Right ventricle myocardium inferior (tissue), 1 donor: ENCODE results near the gene CFAP65. TPM values are rescaled to one million over a fixed set of nuclear protein-coding genes. Genes with fewer than 3 reads are reported as not detected.
A peak's percentile ranks its signal among the peaks of the same experiment; 100 is the strongest.

Experiments
- ATAC-seq: fragments of 200-7000 bp; cut with Tn5 transposase; one replicate; pipeline ENCODE4 v1.9.1; 2020; ENCODE audit warnings: mild to moderate bottlenecking, moderate library complexity
- DNase-seq: peaks from one replicate; pipeline ENCODE4 v3.0.0; 2021; ENCODE audit errors: missing footprints
- intact Hi-C: fragments of 100-400 bp; cut with DNase I; formaldehyde crosslinking; loops from one replicate; pipeline ENCODE4 v1.11.0; 2022
- total RNA-seq: library from RNA; stranded (reverse); fragmentation: NEBNext Ultra II Directional; extraction: Animal tissue kit (Norgen Biotek cat#: 25700); gene quantifications from one replicate; pipeline ENCODE4 v1.2.1, GENCODE V29; 2021
- donor health status: DM: no; HTN: yes; CAD: no; lungs with severe emphysema.

The CFAP65 gene
- total RNA-seq, 1 donor from 2014 or later, result not detected

- intact Hi-C loops, result no loop called here
- ATAC-seq (no peak), DNase-seq (no peak)
Observed at GRCh38 chr2:218983934-218984238, 57.4 kb downstream of the CFAP65 start.

DNA sequence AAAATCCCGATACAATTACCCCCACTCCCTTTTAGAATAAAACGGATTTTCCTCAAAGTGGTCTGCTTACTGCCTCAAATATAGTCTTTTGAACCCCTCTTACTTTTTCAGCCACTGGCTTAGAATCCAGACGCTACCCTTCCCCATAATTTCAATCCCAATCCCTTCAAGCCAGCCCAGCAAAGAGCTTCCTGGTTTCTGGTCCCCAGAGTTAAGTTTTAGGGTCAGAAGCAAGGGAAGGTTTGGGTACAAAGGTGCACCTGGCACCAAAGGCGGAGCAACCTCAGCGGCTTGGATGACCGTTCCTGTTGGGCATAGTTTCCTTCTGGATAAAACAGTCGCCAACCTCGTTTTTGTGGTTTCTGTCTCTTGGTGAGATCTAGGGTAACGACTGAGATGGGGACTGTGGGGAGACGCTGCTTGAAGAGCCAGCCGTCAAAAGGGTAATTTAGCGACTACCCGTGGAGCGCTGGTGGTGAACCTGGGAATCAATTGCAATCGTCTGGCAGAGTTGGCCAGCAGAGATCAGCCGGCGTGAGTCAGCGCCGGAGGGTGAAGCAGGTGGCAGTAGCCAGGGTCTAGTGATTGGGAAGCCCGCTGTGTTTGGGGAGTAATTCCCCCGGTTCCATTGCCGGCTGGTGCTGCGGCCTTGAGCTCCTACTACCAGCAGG is 57.9 kb downstream of the CFAP65 start:
- DNase-seq, result no peak
- intact Hi-C loops, result no loop called here
- no peak for ATAC-seq

GRCh38 chr2:218982586-218983262 is 58.6 kb downstream of the CFAP65 start:
- intact Hi-C loops, result no loop called here
- DNase-seq (no peak), ATAC-seq (no peak)

DNA sequence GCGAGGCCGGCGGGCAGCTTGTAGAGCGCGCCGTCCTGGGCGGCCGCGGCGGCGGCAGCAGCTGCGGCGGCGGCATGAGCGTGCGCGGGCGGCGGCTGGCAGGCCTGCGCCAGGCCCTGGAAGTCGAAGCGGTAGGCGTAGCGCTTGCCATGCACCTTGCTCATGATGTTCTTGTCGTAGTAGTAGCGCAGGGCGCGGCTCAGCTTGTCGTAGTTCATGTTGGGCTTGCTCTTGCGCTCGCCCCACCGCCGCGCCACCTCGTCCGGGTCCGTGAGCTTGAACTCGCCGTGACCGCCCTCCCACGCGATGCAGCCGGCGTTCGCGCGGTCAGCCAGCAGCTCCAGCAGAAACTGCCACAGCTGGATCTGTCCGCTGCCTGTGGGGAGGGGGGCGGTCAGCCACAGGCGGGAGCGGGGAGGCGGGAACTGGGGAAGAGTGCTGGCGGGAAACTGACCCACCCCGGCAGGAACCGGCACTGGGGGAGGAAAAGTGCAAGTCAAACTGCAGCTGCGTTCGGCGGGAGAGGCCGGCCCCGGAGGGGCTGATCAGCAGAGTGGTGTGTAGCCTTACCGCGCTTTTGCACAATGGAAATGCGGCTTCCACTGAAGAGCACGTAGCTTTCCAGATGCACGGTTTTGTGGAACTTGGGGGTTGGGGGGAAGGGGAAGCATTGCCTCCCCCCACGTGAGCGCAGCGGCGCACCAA is 59.3 kb downstream of the CFAP65 start:
- DNase-seq (no peak), ATAC-seq (no peak)

DNA sequence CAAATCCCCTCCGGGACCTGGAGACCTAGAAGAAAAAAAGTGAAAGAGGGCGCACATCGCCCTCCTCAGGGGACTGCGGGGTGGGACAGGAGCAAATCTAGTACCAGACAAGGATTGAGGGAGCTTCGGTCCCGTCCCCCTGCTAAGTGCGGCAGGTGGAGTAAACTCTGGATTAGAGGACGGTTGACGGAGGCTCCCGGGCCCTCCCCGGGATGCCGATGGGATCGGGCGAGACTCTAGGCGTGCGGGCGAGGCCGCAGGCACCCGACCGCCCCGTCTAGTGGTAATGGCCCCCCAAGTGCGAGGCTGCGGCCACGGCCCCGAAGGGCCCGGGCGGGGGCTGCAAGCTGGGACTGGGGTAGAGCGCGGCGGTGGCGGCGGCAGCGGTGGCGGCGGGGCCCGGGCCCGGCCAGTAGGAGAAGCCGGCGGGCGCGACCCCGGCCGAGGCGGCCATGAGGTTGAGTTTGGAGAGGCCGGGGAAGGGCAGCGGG is 59.9 kb downstream of the CFAP65 start:
- intact Hi-C loops, result no loop called here
- no peak for DNase-seq

More for the DNA sequence above, 59.3 kb downstream of the CFAP65 start:
- intact Hi-C loops, result no loop called here

DNA sequence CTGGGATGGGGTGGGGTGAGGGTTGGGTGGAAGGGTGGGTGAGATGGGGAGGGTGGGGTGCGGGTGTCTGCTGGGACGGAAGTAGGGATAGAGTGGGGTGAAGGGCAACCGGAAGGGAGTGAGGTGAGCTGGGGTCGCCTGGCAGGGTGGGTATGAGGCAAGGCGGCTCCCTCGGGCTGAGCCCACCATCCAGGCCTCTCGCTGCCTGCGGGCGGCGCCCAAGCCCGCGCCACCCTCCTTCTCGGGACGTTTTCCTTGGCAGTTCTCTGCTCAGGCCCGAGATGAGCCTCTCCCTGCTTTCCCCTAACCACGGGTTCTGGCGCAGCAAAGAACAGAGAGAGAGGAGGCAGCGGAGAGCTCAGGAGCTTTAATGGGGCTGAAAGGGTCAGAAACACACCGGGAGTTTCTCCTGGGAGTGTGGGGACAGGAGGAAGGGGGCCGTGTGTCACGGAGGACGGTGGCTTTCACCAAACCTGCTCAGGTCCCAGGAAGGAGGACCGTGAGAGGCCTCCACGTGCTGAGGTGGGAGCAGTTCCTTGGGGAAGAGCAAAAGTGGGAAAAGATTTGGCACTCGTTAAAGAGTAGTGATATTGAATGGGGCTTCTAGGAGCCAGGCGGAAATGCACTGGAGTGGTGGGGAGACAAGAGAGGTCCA is 60.5 kb downstream of the CFAP65 start:
- ATAC-seq (no peak), DNase-seq (no peak)
- intact Hi-C loops, result no loop called here

More for the DNA sequence above, 59.9 kb downstream of the CFAP65 start:
- ATAC-seq, result no peak

DNA sequence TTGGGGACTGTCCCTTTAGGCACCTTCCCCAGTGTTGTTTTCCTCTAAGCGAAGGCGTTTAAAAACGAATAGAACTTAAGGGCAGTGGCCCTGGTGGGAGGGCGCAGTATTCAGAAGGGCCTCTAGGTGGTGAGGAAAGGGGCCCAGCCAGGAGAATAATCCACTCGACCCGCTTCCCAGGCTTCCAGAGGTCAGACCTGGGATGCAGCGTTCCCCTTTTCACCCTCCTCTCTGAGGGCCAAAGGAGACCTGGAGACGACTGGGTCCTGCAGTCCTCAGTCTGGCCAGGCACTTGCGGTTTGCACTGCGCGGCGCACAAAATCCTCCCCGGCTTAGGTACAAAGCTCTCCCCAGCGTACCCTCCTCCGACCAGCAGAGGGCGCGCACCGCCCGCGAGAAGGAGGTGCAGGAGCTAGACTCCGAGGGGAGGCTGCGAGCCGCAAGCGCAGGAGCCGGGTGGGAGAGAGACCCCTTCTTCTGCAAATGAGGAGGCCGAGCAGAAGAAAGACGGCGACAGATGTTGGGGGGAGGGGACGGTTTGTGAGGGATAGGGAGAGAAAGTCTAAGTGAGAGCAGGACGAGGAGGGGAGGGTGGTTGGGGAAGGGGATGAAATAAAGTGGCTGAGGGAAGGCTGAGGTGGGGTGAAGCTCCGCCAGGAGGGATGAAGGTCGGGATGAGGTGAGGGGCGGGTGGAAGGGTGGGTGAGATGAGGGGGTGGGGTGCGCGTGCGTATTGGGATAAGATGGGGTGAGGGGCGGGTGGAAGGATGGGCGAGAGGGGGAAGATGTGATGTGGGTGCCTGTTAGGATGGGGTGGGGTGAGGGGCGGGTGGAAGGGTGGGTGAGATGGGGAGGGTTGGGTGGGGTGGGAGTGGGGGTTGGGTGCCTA is 61.2 kb downstream of the CFAP65 start:
- ATAC-seq (peak; percentile 85), DNase-seq (peak; percentile 88)
- intact Hi-C loops, result no loop called here

GRCh38 chr2:218975060-218975777 is 66.1 kb downstream of the CFAP65 start:
- no peak for ATAC-seq
- intact Hi-C loops, result no loop called here
- DNase-seq, result no peak

- intact Hi-C loops, result no loop called here
- ATAC-seq, result peak; percentile 37
- no peak for DNase-seq
Observed at GRCh38 chr2:218970894-218971293, 70.4 kb downstream of the CFAP65 start.

DNA sequence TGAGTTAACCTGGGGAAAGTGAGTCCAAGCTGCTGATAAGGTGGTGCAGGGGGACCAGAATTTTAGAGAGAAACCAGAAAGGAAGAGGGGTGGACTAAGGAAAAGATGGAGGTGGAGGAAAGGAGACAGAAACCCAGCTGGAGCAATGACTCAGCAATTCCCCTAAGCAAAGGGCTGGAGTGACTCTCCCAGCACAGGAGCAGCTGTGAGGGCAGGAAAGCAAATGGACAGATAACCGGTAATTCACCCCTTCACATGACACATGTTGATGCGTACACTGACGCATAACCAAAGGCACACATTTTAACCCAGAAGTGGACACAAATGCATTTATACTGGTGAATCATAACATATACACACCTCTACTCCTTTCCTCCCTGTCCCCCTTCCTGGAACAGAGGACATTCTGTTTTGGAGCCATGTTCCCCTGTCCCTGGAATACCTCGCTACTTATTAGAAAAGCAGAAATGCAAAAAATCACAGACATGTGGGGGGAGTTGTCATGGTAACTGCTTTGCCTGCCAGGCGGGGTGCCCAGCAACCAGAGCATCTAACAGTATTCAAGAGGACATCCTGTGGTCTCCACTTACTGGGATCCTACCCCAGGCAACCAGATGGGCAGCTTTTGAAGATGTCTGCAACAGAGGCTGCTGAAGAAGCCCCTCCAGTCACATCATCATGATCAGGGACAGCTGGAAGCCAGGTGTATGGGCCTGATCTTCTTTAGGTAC is 77.1 kb downstream of the CFAP65 start:
- intact Hi-C loops, result no loop called here
- ATAC-seq, result no peak
- DNase-seq, result no peak

DNA sequence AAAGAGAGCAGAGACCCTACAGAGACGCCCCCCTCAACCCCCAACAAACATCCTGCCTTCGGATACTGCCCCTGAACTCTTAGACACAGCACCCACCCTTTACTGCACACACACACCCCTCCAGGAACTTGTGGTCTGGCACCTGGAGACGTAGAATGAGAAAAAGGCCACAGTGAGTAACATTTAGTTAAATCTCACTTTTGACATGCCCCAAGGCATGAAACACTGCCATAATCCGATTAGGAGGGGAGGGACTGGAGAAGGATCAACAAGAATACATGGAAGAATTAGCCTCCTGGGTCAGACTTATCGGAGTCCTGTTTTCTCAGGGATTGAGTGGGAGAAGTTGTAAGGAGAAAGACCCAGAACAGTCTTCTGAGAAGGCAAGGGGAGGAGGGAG is 77.7 kb downstream of the CFAP65 start:
- ATAC-seq, result no peak
- no peak for DNase-seq
- intact Hi-C loops, result no loop called here

DNA sequence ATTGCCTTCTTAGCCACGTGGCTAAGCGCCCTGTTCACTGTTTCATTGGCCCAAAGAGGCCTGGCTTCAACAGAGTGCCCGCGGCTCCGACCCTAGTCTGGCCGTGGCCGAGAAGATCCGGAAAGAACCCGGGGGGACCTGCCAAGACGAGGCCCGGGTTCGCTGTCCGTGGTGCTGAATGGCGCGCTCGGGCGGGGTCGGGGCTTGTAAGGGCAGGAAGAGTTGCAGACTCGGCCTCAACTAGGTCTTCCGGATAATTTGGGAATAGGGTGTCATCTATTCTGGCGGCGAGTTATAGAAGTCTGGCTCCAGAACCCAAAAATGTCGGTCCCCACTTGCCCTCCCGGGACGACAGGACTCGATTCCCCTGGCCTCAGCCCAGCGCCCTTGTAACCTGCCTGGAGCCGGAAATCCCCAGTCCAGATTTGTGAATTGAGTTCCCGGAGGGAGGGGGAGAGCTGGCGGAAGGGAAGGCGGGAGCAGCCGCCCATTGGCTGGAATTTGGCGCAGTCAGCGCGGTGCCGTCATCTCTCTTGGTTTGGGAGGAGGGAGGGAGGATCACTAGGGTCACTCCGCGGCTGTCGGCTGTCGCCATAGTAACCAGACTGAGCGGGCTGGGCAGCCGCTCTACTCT is 78.3 kb downstream of the CFAP65 start:
- DNase-seq (no peak), ATAC-seq (no peak)
- intact Hi-C loops, result no loop called here

- ATAC-seq (no peak), DNase-seq (no peak)
- intact Hi-C loops, result no loop called here
Observed at GRCh38 chr2:218961651-218962570, 79.4 kb downstream of the CFAP65 start.

- ATAC-seq, result no peak
- no peak for DNase-seq
- intact Hi-C loops, result no loop called here
Observed at GRCh38 chr2:218961229-218961628, 80.1 kb downstream of the CFAP65 start.

DNA sequence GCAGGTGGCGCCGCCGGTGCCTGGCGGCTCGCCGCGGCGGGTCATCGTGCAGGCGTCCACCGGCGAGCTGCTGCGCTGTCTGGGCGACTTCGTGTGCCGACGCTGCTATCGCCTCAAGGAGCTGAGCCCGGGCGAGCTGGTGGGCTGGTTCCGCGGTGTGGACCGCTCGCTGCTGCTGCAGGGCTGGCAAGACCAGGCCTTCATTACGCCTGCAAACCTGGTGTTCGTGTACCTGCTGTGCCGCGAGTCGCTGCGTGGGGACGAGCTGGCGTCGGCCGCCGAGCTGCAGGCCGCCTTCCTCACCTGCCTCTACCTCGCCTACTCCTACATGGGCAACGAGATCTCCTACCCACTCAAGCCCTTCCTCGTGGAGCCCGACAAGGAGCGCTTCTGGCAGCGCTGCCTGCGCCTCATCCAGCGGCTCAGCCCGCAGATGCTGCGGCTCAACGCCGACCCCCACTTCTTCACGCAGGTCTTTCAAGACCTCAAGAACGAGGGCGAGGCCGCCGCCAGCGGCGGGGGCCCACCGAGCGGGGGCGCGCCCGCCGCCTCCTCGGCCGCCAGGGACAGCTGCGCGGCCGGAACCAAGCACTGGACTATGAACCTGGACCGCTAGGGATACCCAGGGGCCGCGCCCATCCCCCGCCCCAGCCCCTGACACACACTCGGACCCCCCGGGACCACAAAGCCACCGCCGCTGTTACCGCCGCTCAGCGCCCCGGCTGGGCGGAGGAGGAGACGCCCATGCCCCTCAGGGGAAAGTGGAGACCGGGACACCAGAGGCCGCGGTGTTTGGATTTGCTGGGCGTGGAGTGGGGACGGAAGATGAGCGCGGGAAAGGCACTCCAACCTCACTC is 80.8 kb downstream of the CFAP65 start:
- intact Hi-C loops, result no loop called here
- no peak for DNase-seq
- ATAC-seq, result no peak
